Smooth muscle cell of bladder (primary cell): ENCODE measurements around the gene TYRO3. TPM values are rescaled to one million over a fixed set of nuclear protein-coding genes. Genes with fewer than 3 reads are reported as not detected.

ENCODE experiments used
- total RNA-seq: library from RNA; depleted of rRNA; stranded (reverse); fragments of >200 nt; gene quantifications from 2 replicates; pipeline ENCODE4 v1.2.3, GENCODE V29; 2014

TYRO3 gene
- 4.0 and 4.3 TPM in 2 replicates for total RNA-seq

GRCh38 chr15:41558400-41559238, at the start of gene TYRO3:
Gene TYRO3, plus strand, starts transcription at chr15:41559212. Its CDS starts 46 bp downstream, at chr15:41559258.

GRCh38 chr15:41513506-41514227, 45.3 kb upstream of the TYRO3 start, which contains the start of gene LTK:
Gene LTK, minus strand, starts transcription at chr15:41513827. Its CDS starts 118 bp downstream, at chr15:41513709.

Other genes with a start within 250 kb of the TYRO3 start
- 0.43 and 0.74 TPM in 2 replicates for gene OIP5, start 226.6 kb upstream of the TYRO3 start, total RNA-seq
- gene NUSAP1, start 226.3 kb upstream of the TYRO3 start, total RNA-seq, result 10.1 and 14.2 TPM in 2 replicates
- gene NDUFAF1, start 156.7 kb upstream of the TYRO3 start, total RNA-seq, result 23.2 and 24.9 TPM in 2 replicates
- gene RTF1, start 142.1 kb upstream of the TYRO3 start, total RNA-seq, result 15.3 and 15.8 TPM in 2 replicates
- gene ITPKA, start 65.3 kb upstream of the TYRO3 start, total RNA-seq, result 0.92 and 1.4 TPM in 2 replicates
- under 0.01 TPM in 1 of 2 replicates, not detected in the other for gene LTK, start 45.4 kb upstream of the TYRO3 start, total RNA-seq
- gene RPAP1, start 15.0 kb upstream of the TYRO3 start, total RNA-seq, result 10.7 and 15.3 TPM in 2 replicates
- 18.5 and 28.5 TPM in 2 replicates for gene MGA, start 101.2 kb downstream of the TYRO3 start, total RNA-seq
- 11.7 and 19.5 TPM in 2 replicates for gene MAPKBP1, start 215.3 kb downstream of the TYRO3 start, total RNA-seq